Activated CD4-positive, alpha-beta memory T cell treated with anti-CD3 and anti-CD28 coated beads for 36 hours (primary cell): Measurements from ENCODE around the gene OTOP3. TPM values are rescaled to one million over a fixed set of nuclear protein-coding genes. Genes with fewer than 3 reads are reported as not detected.
"Not testable (repeated sequence)": the region's sequence is repeated elsewhere in the genome, so short reads cannot be mapped to it uniquely, and the experiment has no call there.

Source experiments
- CTCF ChIA-PET: fragments of 350-600 bp; sonication (Branson Sonifier 250); formaldehyde crosslinking; loops from one replicate; lab custom pipeline; 2021; ENCODE audit warnings: antibody characterized with exemption, inconsistent platforms; lab: Charles Lee
- POLR2A ChIA-PET: fragments of 350-600 bp; sonication (Branson Sonifier 250); formaldehyde crosslinking; loops from one replicate; lab custom pipeline; 2021; ENCODE audit warnings: antibody characterized with exemption; lab: Charles Lee
- DNase-seq: peaks from one replicate; pipeline ENCODE4 v3.0.0-alpha.2; 2020
- H3K27ac Mint-ChIP-seq: one replicate; pipeline ENCODE4 v1.8.0; 2021; ENCODE audit warnings: mixed read lengths
- H3K27me3 Mint-ChIP-seq: one replicate; pipeline ENCODE4 v1.8.0; 2021; ENCODE audit warnings: mixed read lengths
- H3K36me3 Mint-ChIP-seq: one replicate; pipeline ENCODE4 v1.8.0; 2021; ENCODE audit warnings: mixed read lengths
- H3K4me1 Mint-ChIP-seq: one replicate; pipeline ENCODE4 v1.8.0; 2021; ENCODE audit warnings: low read depth, mixed read lengths
- H3K4me3 Mint-ChIP-seq: one replicate; pipeline ENCODE4 v1.8.0; 2021; ENCODE audit warnings: mild to moderate bottlenecking, mixed read lengths
- H3K9me3 Mint-ChIP-seq: one replicate; pipeline ENCODE4 v1.8.0; 2021; ENCODE audit warnings: mixed read lengths
- intact Hi-C: fragments of 100-400 bp; cut with micrococcal nuclease; formaldehyde crosslinking; loops from one replicate; pipeline ENCODE4 v1.15.1; 2023
- total RNA-seq, 2 experiments: library from RNA; stranded (reverse); gene quantifications; one replicate each; pipeline ENCODE4 v1.2.3, GENCODE V29; 2021

The OTOP3 gene
- total RNA-seq, 2 experiments from 2014 or later: not detected

- Mint-ChIP-seq H3K4me3 (no peak overlapping the region), H3K4me1 (peaks cover 3% of the 10 kb centered on the region), H3K36me3 (no peaks in the 10 kb centered on the region), H3K9me3 (no peaks in the 10 kb centered on the region), H3K27ac (no peak overlapping the region), H3K27me3 (peaks cover 4% of the 10 kb centered on the region)
- intact Hi-C loops: no loop called here
- no peak for DNase-seq
- ChIA-PET CTCF (interaction anchor here (0.6 to 0.8 kb wide), 2 partner anchors 55 to 188 kb away, joined by 3 to 4 read pairs; no protein-coding TSS in a partner anchor), POLR2A (no interaction called here)
Observed at GRCh38 chr17:74903034-74903433, 32.7 kb upstream of the OTOP3 start.

GRCh38 chr17:74903671-74904070 is 32.0 kb upstream of the OTOP3 start:
- Mint-ChIP-seq H3K4me1 (peaks cover 3% of the 10 kb centered on the region), H3K36me3 (no peaks in the 10 kb centered on the region), H3K27ac (no peak overlapping the region), H3K9me3 (no peaks in the 10 kb centered on the region), H3K4me3 (no peak overlapping the region), H3K27me3 (peaks cover 4% of the 10 kb centered on the region)
- ChIA-PET POLR2A (no interaction called here), CTCF (no interaction called here)
- intact Hi-C loops: no loop called here
- DNase-seq: no peak

DNA sequence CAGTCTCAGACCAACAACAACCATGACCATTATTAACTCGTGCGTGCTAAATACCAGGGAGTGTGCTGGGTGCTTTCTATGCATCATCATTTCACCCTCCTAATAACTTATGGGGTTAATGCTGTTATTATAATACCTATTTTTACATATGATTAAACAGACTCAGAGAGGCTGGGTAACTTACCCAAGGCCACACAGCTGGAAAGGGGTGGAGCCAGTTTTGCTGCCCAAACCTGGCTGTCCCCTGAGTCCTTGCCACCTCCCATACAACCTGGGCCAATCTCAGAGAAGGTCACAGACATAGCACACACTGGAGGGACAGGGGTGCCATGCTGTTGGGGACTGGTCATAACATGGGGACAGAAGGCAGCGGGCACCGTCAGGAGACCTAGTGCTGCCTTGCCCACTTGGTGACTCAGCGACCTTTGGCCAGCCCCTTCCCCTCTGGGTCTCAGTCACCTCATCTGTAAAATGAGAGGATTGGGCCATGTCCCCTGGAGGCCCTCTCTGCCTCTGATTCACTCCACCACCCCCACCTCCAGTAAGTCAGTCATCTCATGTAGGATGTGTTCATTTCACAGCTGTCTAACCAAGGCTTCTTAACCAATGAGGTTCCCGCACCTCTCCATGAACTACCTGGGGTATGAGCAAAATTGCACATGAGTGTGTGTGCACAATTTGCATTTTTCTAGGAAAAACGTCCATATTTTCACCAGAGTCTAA is 30.9 kb upstream of the OTOP3 start:
- ChIA-PET CTCF (no interaction called here), POLR2A (no interaction called here)
- H3K27me3 Mint-ChIP-seq: peaks cover 5% of the 10 kb centered on the region

GRCh38 chr17:74906214-74906793 is 29.4 kb upstream of the OTOP3 start:
- POLR2A ChIA-PET, H3K27ac Mint-ChIP-seq, H3K4me3 Mint-ChIP-seq, DNase-seq, H3K4me1 Mint-ChIP-seq, intact Hi-C loops, H3K9me3 Mint-ChIP-seq, H3K27me3 Mint-ChIP-seq, H3K36me3 Mint-ChIP-seq: not testable (repeated sequence)
- CTCF ChIA-PET: interaction anchor here (1.0 kb wide), 1 partner anchor 52 kb away, joined by 3 read pairs; no protein-coding TSS in a partner anchor

More for the DNA sequence above, 30.9 kb upstream of the OTOP3 start:
- DNase-seq: peak; percentile 32
- H3K36me3 Mint-ChIP-seq: no peaks in the 10 kb centered on the region
- H3K4me3 Mint-ChIP-seq: no peak overlapping the region
- intact Hi-C loops: no loop called here
- H3K27ac Mint-ChIP-seq: peak overlapping the region; percentile 28
- H3K9me3 Mint-ChIP-seq: no peaks in the 10 kb centered on the region
- peaks cover 3% of the 10 kb centered on the region for H3K4me1 Mint-ChIP-seq

- POLR2A ChIA-PET: no interaction called here
- Mint-ChIP-seq H3K4me3 (no peak overlapping the region), H3K4me1 (peaks cover 3% of the 10 kb centered on the region), H3K27ac (no peak overlapping the region), H3K27me3 (peaks cover 1% of the 10 kb centered on the region), H3K36me3 (no peaks in the 10 kb centered on the region), H3K9me3 (no peaks in the 10 kb centered on the region)
- DNase-seq: no peak
- CTCF ChIA-PET: interaction anchor here (1.0 kb wide), 1 partner anchor 51 kb away, joined by 3 read pairs; no protein-coding TSS in a partner anchor
- intact Hi-C loops: no loop called here
Observed at GRCh38 chr17:74907012-74907411, 28.7 kb upstream of the OTOP3 start.

GRCh38 chr17:74909097-74909496 is 26.6 kb upstream of the OTOP3 start:
- H3K27ac Mint-ChIP-seq, H3K4me1 Mint-ChIP-seq, H3K9me3 Mint-ChIP-seq, DNase-seq, CTCF ChIA-PET, H3K27me3 Mint-ChIP-seq, intact Hi-C loops, POLR2A ChIA-PET, H3K4me3 Mint-ChIP-seq, H3K36me3 Mint-ChIP-seq: not testable (repeated sequence)

DNA sequence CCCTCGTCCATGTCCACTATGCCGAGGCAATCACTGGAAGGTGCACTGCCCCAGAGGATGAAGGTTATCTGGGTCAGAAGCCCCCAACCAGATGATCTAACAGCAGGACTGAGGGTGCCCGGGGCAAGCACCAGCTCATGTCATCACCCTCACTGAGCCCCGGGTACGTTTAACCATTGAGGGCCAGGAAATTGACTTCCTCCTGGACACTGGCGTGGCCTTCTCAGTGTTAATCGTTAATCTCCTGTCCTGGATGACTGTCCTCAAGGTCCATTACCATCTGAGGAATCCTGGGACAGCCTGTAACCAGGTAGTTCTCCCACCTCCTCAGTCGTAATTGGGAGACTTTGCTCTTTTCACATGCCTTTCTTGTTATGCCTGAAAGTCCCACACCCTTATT is 24.3 kb upstream of the OTOP3 start:
- H3K4me1 Mint-ChIP-seq, intact Hi-C loops, H3K27me3 Mint-ChIP-seq, H3K4me3 Mint-ChIP-seq, H3K9me3 Mint-ChIP-seq, H3K36me3 Mint-ChIP-seq, CTCF ChIA-PET, DNase-seq, POLR2A ChIA-PET, H3K27ac Mint-ChIP-seq: not testable (repeated sequence)

GRCh38 chr17:74916136-74916850 is 19.4 kb upstream of the OTOP3 start:
- H3K4me1 Mint-ChIP-seq: no peaks in the 10 kb centered on the region
- H3K9me3 Mint-ChIP-seq: no peaks in the 10 kb centered on the region
- no peaks in the 10 kb centered on the region for H3K36me3 Mint-ChIP-seq
- ChIA-PET CTCF (no interaction called here), POLR2A (no interaction called here)
- H3K4me3 Mint-ChIP-seq: no peak overlapping the region
- intact Hi-C loops: no loop called here
- H3K27ac Mint-ChIP-seq: no peak overlapping the region
- H3K27me3 Mint-ChIP-seq: peaks cover 17% of the 10 kb centered on the region
- DNase-seq: no peak

GRCh38 chr17:74916851-74917199 is 18.9 kb upstream of the OTOP3 start:
- ChIA-PET CTCF (no interaction called here), POLR2A (no interaction called here)
- no peak overlapping the region for H3K27ac Mint-ChIP-seq
- peaks cover 19% of the 10 kb centered on the region for H3K27me3 Mint-ChIP-seq
- no peaks in the 10 kb centered on the region for H3K9me3 Mint-ChIP-seq
- no peaks in the 10 kb centered on the region for H3K36me3 Mint-ChIP-seq
- intact Hi-C loops: no loop called here
- no peaks in the 10 kb centered on the region for H3K4me1 Mint-ChIP-seq
- no peak overlapping the region for H3K4me3 Mint-ChIP-seq
- DNase-seq: no peak

DNA sequence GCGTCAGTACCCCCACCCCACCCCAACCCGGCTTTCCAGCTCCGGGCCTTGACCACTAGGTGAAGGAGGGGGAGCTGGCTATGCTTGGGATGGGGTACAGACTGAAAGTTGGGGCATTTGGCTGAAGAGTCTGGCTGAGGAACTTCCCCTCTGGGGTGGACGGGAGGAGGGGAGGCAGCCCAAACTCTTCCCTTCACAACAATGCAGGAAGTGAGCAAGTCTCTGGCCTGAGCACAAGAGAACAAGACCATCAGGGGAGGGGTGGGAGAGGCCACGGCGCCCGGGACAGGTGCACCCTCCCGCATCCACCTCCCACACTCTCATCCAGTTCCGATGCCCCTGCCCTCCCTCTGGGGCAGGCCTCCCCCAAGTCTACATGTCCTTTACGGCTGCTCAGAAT is 18.3 kb upstream of the OTOP3 start:
- no peaks in the 10 kb centered on the region for H3K36me3 Mint-ChIP-seq
- POLR2A ChIA-PET: no interaction called here
- H3K27ac Mint-ChIP-seq: no peak overlapping the region
- DNase-seq: no peak
- H3K9me3 Mint-ChIP-seq: no peaks in the 10 kb centered on the region
- H3K4me3 Mint-ChIP-seq: no peak overlapping the region
- CTCF ChIA-PET: no interaction called here
- H3K4me1 Mint-ChIP-seq: no peaks in the 10 kb centered on the region
- intact Hi-C loops: no loop called here
- H3K27me3 Mint-ChIP-seq: peaks cover 23% of the 10 kb centered on the region

DNA sequence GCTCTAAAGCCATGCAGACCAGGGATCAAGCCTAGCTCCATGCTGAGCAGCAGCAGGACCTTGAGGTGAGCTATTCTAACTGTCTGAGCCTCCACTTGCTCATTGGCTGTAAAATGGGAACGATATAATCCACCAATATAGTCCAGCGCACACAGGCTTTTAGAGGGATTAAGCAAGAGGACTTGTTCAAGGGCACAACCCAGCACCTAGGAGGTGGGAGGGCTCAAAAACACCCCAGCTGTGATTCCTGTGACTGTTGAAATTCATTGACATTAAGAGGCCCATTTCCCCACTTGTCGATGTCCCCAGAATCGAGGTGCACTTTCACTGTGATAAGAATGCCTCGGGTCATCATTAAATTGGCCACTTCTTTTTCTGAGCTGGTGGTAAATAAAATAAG is 16.8 kb upstream of the OTOP3 start:
- no peak for DNase-seq
- Mint-ChIP-seq H3K36me3 (no peaks in the 10 kb centered on the region), H3K9me3 (no peaks in the 10 kb centered on the region), H3K4me3 (no peak overlapping the region), H3K27ac (no peak overlapping the region), H3K4me1 (no peaks in the 10 kb centered on the region), H3K27me3 (peaks cover 27% of the 10 kb centered on the region)
- POLR2A ChIA-PET: no interaction called here
- CTCF ChIA-PET: interaction anchor here (11.6 kb wide), 1 partner anchor 39 kb away, joined by 195 read pairs; no protein-coding TSS in a partner anchor
- intact Hi-C loops: no loop called here
